Left ventricle myocardium inferior (tissue), 1 donor: ENCODE measurements around the gene ULK2. TPM values are rescaled to one million over a fixed set of nuclear protein-coding genes. Genes with fewer than 3 reads are reported as not detected.
"Not testable (repeated sequence)": the region's sequence is repeated elsewhere in the genome, so short reads cannot be mapped to it uniquely, and the experiment has no call there.

ENCODE experiments used
- DNase-seq: peaks from one replicate; pipeline ENCODE4 v3.0.0-alpha.2; 2020
- H3K27ac ChIP-seq: fragments of 200-600 bp; replicated peaks from 2 replicates; pipeline ENCODE4 v1.8.0; 2021
- H3K27me3 ChIP-seq: fragments of 200-600 bp; 2 replicates; pipeline ENCODE4 v1.8.0; 2021; ENCODE audit warnings: low read depth
- H3K36me3 ChIP-seq: fragments of 200-600 bp; 2 replicates; pipeline ENCODE4 v1.8.0; 2021
- H3K4me1 ChIP-seq: fragments of 200-600 bp; 2 replicates; pipeline ENCODE4 v1.8.0; 2021
- H3K4me3 ChIP-seq: fragments of 200-600 bp; 2 replicates; pipeline ENCODE4 v1.8.0; 2021; ENCODE audit warnings: mild to moderate bottlenecking, moderate library complexity
- H3K9me3 ChIP-seq: fragments of 200-600 bp; replicated peaks from 2 replicates; pipeline ENCODE4 v1.8.0; 2021
- intact Hi-C: fragments of 100-400 bp; cut with micrococcal nuclease; formaldehyde crosslinking; loops from one replicate; pipeline ENCODE4 v1.11.0; 2022
- total RNA-seq: library from RNA; stranded (reverse); fragmentation: NEBNext Ultra II Directional; extraction: Animal tissue kit (Norgen Biotek cat#: 25700); gene quantifications from one replicate; pipeline ENCODE4 v1.2.1, GENCODE V29; 2021
- TF ChIP-seq, protein P1 (sequence below): fragments of 200-600 bp; IDR thresholded peaks from 2 replicates; pipeline ENCODE4 v1.8.0; 2021; ENCODE audit warnings: antibody characterized with exemption, mild to moderate bottlenecking, borderline replicate concordance
- donor health status: DM: no; HTN: yes; CAD: no; lungs with severe emphysema.

Gene ULK2
- total RNA-seq, 1 donor from 2014 or later, result 19.1 TPM

DNA sequence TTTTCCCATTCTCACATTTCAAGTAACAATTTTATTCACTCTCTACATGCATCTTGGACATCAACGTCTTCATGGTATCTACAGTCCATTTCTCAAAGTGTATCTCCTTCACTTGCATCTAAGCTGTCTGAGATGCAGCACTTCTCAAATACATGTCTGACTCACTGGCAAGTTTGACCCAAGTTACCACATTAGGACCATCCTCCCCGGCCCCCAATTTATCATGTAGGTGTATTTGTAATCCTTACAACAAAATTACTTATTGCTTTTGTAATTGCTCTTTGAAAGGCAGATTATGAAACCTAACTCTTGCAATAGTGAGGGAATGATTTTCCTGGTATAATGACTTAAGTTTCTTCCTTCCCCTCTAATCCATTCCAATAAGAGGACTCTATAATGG is 28.9 kb upstream of the ULK2 start:
- no peaks in the 10 kb centered on the region for H3K9me3 ChIP-seq
- no peak for DNase-seq
- H3K27me3 ChIP-seq, result no peaks in the 10 kb centered on the region
- H3K27ac ChIP-seq, result no peak overlapping the region
- intact Hi-C loops, result no loop called here
- H3K4me1 ChIP-seq, result peaks cover 8% of the 10 kb centered on the region
- peaks cover 16% of the 10 kb centered on the region for H3K36me3 ChIP-seq
- no peak overlapping the region for H3K4me3 ChIP-seq
- TF ChIP-seq, protein P1, sequence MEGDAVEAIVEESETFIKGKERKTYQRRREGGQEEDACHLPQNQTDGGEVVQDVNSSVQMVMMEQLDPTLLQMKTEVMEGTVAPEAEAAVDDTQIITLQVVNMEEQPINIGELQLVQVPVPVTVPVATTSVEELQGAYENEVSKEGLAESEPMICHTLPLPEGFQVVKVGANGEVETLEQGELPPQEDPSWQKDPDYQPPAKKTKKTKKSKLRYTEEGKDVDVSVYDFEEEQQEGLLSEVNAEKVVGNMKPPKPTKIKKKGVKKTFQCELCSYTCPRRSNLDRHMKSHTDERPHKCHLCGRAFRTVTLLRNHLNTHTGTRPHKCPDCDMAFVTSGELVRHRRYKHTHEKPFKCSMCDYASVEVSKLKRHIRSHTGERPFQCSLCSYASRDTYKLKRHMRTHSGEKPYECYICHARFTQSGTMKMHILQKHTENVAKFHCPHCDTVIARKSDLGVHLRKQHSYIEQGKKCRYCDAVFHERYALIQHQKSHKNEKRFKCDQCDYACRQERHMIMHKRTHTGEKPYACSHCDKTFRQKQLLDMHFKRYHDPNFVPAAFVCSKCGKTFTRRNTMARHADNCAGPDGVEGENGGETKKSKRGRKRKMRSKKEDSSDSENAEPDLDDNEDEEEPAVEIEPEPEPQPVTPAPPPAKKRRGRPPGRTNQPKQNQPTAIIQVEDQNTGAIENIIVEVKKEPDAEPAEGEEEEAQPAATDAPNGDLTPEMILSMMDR, result no peak

DNA sequence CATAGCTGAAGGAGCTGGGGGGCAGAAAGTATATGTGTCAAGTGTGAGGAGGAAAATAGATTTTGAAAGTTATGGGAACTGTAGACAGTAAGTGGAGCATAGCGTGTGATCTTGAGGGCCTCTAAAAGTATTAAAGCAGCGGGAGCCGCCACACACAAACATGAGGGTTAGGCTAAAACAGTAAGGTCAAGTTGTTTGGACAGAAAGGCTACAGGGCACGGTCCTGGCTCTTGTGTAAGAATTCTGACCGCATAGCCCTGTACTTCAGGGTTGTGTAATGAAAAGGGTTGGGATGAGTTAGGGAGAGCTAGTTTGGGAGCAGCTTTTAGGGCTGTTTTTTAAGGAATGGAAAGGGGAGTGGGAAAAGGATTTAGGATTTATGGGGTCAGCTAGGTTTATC is 22.8 kb upstream of the ULK2 start:
- intact Hi-C loops, DNase-seq, H3K9me3 ChIP-seq, H3K27me3 ChIP-seq, H3K4me3 ChIP-seq, H3K36me3 ChIP-seq, H3K4me1 ChIP-seq, H3K27ac ChIP-seq: not testable (repeated sequence)

DNA sequence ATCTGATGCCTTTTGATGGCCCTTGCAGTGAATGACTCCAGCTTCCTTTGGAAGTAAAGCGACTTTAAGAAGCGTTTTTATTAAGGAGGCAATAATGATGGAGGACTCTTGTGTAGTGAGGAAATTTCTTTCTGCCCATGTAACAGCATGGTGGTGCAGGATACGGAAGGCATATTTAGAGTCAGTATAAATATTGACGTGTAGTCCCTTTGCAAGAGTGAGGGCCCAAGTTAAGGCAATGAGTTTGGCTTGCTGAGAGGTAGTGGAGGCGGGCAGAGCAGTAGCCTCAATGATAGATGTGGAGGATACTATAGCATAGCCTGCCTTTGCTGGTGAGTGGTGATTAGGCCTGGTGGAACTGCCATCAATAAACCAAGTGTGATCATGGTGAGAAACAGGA is 22.3 kb upstream of the ULK2 start:
- H3K36me3 ChIP-seq, H3K27ac ChIP-seq, H3K27me3 ChIP-seq, H3K4me3 ChIP-seq, H3K4me1 ChIP-seq, DNase-seq, H3K9me3 ChIP-seq, intact Hi-C loops: not testable (repeated sequence)

DNA sequence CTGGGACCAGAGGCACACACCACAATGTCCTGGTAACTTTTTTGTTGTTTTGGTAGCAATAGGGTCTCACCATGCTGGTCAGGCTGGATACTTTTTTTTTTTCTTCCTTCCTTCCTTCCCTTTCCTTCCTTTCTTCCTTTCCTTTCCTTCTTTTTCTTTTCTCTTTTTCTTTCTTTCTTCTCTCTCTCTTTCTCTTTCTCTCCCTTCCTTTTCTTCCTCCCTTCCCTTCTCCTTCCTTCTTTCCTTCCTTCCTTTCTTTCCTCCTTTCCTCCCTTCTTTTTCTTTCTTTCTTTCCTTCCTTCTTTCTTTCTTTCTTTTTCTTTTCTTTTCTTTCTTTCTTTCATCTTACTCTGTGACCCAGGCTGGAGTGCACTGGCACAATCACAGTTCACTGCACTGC is 18.4 kb upstream of the ULK2 start:
- Histone ChIP-seq H3K27me3 (no peaks in the 10 kb centered on the region), H3K9me3 (no peaks in the 10 kb centered on the region), H3K4me3 (no peak overlapping the region), H3K27ac (no peak overlapping the region), H3K4me1 (no peaks in the 10 kb centered on the region), H3K36me3 (no peaks in the 10 kb centered on the region)
- DNase-seq, result no peak
- intact Hi-C loops, result no loop called here
- TF ChIP-seq, protein P1, result no peak

DNA sequence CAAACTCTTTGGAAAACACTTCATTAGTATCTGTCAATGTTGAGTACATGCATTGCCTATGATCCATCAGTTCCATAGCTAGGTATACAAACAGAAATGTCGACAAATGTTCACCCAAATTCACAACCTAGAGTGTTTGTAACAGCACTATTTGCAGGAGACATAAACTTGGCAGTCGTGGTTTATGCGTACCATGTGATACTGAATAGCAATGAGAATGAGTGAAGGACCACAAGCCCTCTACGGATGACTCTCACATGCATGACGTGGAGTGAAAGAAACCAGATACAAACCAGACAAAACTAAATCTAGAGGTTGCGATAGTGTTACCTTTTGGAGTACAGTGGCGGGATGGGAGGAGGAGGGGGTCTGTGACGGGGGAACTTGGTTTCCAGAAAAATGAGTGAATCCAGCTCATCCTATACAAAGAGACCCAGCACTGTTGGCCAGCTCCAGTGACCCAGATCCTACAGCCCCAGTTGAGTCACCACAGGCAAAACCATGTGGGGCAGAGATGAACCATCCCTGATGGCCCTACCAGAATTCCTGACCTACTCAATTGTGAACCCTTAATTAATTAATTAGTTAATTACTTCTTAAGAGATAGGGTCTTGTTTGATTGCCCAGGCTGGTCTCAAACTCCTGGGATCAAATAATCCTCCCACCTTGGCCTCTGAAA is 15.9 kb upstream of the ULK2 start:
- Histone ChIP-seq H3K4me3 (no peak overlapping the region), H3K27ac (no peak overlapping the region), H3K27me3 (peaks cover 14% of the 10 kb centered on the region), H3K4me1 (no peaks in the 10 kb centered on the region), H3K36me3 (no peaks in the 10 kb centered on the region), H3K9me3 (no peaks in the 10 kb centered on the region)
- no peak for DNase-seq
- intact Hi-C loops, result no loop called here
- TF ChIP-seq, protein P1, result no peak

DNA sequence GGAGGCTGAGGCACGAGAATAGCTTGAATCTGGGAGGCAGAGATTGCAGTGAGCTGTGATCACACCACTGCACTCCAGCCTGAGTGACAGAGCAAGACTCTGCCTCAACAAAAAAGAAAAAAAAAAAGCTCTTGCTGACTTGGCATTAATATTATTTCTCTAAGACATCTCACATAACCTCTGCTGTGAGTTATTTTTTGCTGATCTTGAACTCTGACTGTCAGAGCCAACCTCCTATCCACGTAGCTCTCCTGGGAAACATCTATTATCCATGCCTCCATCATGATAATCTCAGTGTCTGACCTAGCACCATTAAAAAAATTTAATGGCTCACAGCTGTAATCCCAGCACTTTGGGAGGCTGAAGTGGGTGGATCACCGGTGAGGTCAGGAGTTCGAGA is 12.7 kb upstream of the ULK2 start:
- no peaks in the 10 kb centered on the region for H3K4me1 ChIP-seq
- H3K9me3 ChIP-seq, result no peaks in the 10 kb centered on the region
- no peaks in the 10 kb centered on the region for H3K36me3 ChIP-seq
- H3K27ac ChIP-seq, result no peak overlapping the region
- H3K4me3 ChIP-seq, result no peak overlapping the region
- H3K27me3 ChIP-seq, result peaks cover 33% of the 10 kb centered on the region
- TF ChIP-seq, protein P1, result no peak
- DNase-seq, result no peak
- intact Hi-C loops, result no loop called here
